Measurements from ENCODE around the gene CACNA2D4. TPM values are rescaled to one million over a fixed set of nuclear protein-coding genes. Genes with fewer than 3 reads are reported as not detected.
A peak's percentile ranks its signal among the peaks of the same experiment; 100 is the strongest.

The CACNA2D4 gene
- total RNA-seq, 1 donor from 2014 or later = 1.2 TPM

DNA sequence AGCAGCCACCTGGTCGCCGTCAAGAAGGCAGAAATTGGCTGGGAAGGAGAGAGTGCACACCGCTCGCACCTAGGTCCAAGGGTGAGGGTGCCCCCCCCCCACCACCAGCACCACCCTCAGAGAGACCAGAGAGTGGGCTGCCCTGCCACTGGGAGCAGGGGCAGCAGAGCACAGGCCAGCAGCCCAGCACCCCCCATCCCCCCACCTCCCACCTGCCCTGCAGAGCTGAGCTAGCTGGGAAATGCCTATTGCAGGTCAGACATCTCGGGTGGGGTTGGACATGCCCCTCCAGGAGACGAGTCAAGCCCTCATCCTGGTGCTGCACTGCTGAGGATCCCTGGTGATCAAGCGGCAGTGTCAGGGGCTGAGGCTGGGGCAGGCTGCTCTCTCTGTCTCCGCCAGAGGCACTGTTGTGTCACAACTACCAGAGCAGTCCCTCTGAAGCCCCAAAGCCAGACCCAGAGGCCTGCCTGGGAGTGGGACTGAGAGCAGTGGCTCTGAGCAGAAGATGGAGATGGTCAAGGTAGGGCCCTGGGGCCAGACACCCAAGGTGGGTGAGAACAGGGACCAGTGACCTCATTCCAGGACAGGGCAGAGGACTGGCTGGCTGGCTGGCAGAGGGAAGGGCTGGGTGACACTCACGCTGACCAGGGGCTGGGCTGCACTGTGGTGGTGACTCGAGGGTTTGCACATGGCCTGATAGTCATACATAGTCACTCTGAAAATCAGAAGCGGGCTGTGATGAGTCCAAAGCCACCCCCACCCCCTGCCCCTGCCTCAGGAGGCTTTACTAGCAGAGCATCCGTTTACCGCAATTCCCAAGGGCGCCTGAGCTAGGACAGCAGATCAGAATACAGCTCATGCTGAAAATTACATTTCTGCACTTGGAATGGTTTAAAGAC, 117.8 kb downstream of the CACNA2D4 start:
- no peaks in the 10 kb centered on the region for H3K27me3 ChIP-seq (ENCODE audit: low read depth)
- intact Hi-C loops (cut with micrococcal nuclease) = no loop called here
- no peaks in the 10 kb centered on the region for H3K36me3 ChIP-seq
- H3K27ac ChIP-seq (replicated peaks) = peak overlapping the region; percentile 38
- peaks cover 44% of the 10 kb centered on the region for H3K4me1 ChIP-seq
- no peaks in the 10 kb centered on the region for H3K9me3 ChIP-seq (replicated peaks)
- DNase-seq = no peak
- TF ChIP-seq, protein P1, sequence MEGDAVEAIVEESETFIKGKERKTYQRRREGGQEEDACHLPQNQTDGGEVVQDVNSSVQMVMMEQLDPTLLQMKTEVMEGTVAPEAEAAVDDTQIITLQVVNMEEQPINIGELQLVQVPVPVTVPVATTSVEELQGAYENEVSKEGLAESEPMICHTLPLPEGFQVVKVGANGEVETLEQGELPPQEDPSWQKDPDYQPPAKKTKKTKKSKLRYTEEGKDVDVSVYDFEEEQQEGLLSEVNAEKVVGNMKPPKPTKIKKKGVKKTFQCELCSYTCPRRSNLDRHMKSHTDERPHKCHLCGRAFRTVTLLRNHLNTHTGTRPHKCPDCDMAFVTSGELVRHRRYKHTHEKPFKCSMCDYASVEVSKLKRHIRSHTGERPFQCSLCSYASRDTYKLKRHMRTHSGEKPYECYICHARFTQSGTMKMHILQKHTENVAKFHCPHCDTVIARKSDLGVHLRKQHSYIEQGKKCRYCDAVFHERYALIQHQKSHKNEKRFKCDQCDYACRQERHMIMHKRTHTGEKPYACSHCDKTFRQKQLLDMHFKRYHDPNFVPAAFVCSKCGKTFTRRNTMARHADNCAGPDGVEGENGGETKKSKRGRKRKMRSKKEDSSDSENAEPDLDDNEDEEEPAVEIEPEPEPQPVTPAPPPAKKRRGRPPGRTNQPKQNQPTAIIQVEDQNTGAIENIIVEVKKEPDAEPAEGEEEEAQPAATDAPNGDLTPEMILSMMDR (IDR thresholded peaks at IDR 0.05; ENCODE audit: borderline replicate concordance) = peak; percentile 67
- no peak overlapping the region for H3K4me3 ChIP-seq

DNA sequence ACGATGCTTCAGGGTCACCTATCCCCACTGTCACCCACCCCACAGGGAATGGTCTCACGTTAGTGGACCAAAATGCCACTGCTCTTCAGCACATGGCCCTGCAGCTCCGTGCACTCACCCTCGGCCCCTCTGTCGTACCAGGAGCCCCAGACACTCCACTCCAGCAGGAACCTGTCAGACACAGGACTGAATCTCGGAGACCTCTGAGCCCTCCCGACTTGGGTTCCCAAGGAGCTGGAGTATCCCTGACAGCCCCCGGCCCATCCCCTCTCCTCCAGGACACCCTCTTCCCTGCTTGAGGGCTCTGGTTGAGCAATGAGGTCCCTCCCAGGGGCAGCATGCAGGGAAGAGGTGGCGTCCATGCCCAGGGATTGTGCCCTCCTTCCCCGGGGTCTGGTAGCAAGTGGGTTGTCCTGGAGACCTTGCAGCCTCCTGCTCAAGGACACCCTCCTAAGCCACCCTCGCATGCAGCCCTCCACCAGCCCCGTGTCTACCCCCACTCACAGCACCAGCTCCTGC, 118.5 kb downstream of the CACNA2D4 start:
- Histone ChIP-seq H3K4me3 (no peak overlapping the region), H3K27me3 (ENCODE audit: low read depth) (no peaks in the 10 kb centered on the region), H3K4me1 (peaks cover 44% of the 10 kb centered on the region), H3K27ac (replicated peaks) (no peak overlapping the region), H3K9me3 (replicated peaks) (no peaks in the 10 kb centered on the region), H3K36me3 (no peaks in the 10 kb centered on the region)
- no peak for DNase-seq
- TF ChIP-seq, protein P1 (IDR thresholded peaks at IDR 0.05; ENCODE audit: borderline replicate concordance) = no peak
- intact Hi-C loops (cut with micrococcal nuclease) = no loop called here

DNA sequence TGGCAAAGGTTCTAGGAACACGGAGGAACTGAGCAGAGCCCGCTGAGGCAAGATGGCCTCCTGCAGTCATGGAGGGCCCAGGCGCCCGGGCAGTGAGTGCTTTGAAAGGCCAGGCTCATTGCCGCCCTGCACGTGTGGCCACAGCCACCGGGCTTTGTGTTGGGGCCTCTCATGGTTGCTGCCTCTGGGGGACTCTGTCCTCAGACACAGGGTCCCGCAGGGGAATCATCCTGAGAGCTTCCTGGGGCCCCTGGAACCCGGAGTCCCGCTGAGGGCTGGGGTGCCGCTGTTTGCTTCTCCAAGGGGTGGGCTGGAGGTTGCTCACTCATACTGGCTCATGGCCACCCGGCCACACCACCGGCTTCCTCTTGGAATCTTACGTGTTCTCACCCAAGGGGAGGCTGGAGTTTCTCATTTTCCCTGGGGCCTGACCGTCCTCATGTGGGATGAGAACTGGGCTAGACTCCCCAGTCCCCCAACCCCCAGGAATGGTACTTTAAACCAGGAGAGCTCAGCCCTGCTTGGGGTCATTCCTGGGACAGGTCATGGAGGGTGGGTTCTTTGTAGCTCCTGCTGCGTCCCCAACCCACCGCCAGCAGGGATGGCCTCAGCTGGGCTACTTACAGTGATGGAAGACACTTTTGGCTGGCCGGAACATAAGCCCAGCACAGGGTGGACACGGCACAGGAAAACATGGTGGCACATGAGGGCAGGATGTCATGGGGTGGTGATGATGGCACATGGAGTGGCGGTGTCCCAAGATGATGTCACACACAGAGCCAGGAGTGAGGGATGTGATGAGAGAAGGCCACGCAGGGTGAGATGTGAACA, 119.2 kb downstream of the CACNA2D4 start:
- TF ChIP-seq, protein P1 (IDR thresholded peaks at IDR 0.05; ENCODE audit: borderline replicate concordance) = no peak
- no peaks in the 10 kb centered on the region for H3K36me3 ChIP-seq
- H3K27ac ChIP-seq (replicated peaks) = no peak overlapping the region
- H3K4me3 ChIP-seq = no peak overlapping the region
- no peak for DNase-seq
- no peaks in the 10 kb centered on the region for H3K27me3 ChIP-seq (ENCODE audit: low read depth)
- intact Hi-C loops (cut with micrococcal nuclease) = no loop called here
- peaks cover 44% of the 10 kb centered on the region for H3K4me1 ChIP-seq
- no peaks in the 10 kb centered on the region for H3K9me3 ChIP-seq (replicated peaks)

DNA sequence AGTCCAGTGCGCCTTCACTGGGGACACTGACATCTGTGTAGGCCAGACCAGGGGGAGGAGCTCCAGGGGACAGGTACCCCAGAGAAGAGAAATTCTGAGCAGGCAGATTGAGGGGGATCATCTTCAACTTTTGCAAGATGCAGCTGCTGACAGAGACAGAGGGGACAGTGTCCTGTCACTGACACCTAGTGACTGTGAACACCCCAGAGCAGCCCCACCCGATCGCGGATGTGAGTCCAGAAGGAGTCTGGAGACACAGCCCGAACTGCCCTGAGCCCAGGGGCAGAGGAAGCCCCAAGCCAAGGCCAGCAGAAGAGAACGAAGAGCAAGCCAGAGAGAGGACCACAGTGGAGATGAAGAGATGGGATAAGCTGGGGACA, 119.8 kb downstream of the CACNA2D4 start:
- TF ChIP-seq, protein P1 (IDR thresholded peaks at IDR 0.05; ENCODE audit: borderline replicate concordance) = no peak
- Histone ChIP-seq H3K36me3 (no peaks in the 10 kb centered on the region), H3K4me3 (no peak overlapping the region), H3K27me3 (ENCODE audit: low read depth) (no peaks in the 10 kb centered on the region), H3K4me1 (peaks cover 47% of the 10 kb centered on the region), H3K9me3 (replicated peaks) (no peaks in the 10 kb centered on the region), H3K27ac (replicated peaks) (no peak overlapping the region)
- intact Hi-C loops (cut with micrococcal nuclease) = no loop called here
- DNase-seq = no peak

DNA sequence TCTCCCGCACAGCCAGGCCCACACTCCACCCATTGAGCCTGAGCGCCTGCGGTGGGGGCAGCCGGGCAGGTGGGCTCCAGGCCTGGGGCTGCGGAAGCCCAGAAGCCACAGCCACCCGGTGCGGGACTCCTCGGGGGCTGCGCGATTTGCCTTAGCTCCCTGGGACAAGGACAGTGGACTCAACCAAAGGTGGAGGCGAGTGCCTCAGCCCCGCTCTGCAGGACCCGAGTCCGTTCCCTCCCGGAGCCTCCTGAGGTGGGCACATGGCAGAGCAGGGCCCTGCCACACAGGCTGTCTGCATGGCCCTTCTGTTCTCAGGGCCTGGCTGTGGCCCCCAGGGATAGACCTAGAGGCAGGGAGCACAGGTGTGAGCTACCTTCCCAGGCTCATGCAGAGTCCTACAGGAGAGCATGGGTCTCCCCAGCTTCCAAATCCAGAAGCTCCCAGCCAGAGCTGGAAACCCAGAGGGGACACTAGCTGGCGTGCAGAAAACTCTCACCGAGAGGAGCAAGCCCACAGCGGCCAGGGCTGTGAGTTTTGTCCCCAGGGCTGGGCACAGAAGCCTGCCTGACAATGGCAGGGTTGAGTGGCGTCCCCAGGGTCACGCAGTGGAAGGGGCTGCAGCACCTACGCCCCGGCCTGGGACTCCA, 120.3 kb downstream of the CACNA2D4 start:
- Histone ChIP-seq H3K27me3 (ENCODE audit: low read depth) (no peaks in the 10 kb centered on the region), H3K36me3 (no peaks in the 10 kb centered on the region), H3K9me3 (replicated peaks) (no peaks in the 10 kb centered on the region), H3K4me1 (peaks cover 46% of the 10 kb centered on the region), H3K27ac (replicated peaks) (peak overlapping the region; percentile 89), H3K4me3 (peak overlapping the region; percentile 80)
- intact Hi-C loops (cut with micrococcal nuclease) = loop anchor here (2.0 kb wide), 1 partner anchor 143 kb away; no protein-coding TSS in a partner anchor
- DNase-seq = no peak
- TF ChIP-seq, protein P1 (IDR thresholded peaks at IDR 0.05; ENCODE audit: borderline replicate concordance) = no peak
